Effector memory CD4-positive, alpha-beta T cell (primary cell): ENCODE results near the gene ZNF611.
A peak's percentile ranks its signal among the peaks of the same experiment; 100 is the strongest.
"Not testable (repeated sequence)": the region's sequence is repeated elsewhere in the genome, so short reads cannot be mapped to it uniquely, and the experiment has no call there.

ENCODE experiments used
- DNase-seq, 3 donors: peaks; one replicate each; pipeline ENCODE4 v3.0.0-alpha.2; 2020
- H3K27ac ChIP-seq: 2 replicates; pipeline ENCODE4 v1.7.0; 2013; ENCODE audit warnings: mild to moderate bottlenecking, low read length, moderate library complexity; ENCODE audit not compliant: insufficient read depth, poor library complexity, severe bottlenecking
- H3K27me3 ChIP-seq: replicated peaks from 2 replicates; pipeline ENCODE4 v1.7.0; 2013; ENCODE audit warnings: mild to moderate bottlenecking, low read length; ENCODE audit not compliant: insufficient read depth, control insufficient read depth, poor library complexity, severe bottlenecking
- H3K36me3 ChIP-seq: 2 replicates; pipeline ENCODE4 v1.7.0; 2013; ENCODE audit warnings: mild to moderate bottlenecking, low read length, moderate library complexity; ENCODE audit not compliant: control insufficient read depth, insufficient read depth
- H3K4me1 ChIP-seq: 2 replicates; pipeline ENCODE4 v1.7.0; 2013; ENCODE audit warnings: low read length, mild to moderate bottlenecking; ENCODE audit not compliant: control insufficient read depth, insufficient read depth, poor library complexity, severe bottlenecking
- H3K4me3 ChIP-seq: 2 replicates; pipeline ENCODE4 v1.7.0; 2013; ENCODE audit warnings: low read length, low read depth, mild to moderate bottlenecking; ENCODE audit not compliant: insufficient read depth, poor library complexity, severe bottlenecking
- H3K9me3 ChIP-seq: 2 replicates; pipeline ENCODE4 v1.7.0; 2013; ENCODE audit warnings: mild to moderate bottlenecking, low read length, moderate library complexity; ENCODE audit not compliant: control insufficient read depth

Gene ZNF611

GRCh38 chr19:52741371-52741770 is 6.5 kb upstream of the ZNF611 start:
- DNase-seq, H3K4me1 ChIP-seq, H3K36me3 ChIP-seq, H3K4me3 ChIP-seq, H3K9me3 ChIP-seq, H3K27me3 ChIP-seq, H3K27ac ChIP-seq: not testable (repeated sequence)

DNA sequence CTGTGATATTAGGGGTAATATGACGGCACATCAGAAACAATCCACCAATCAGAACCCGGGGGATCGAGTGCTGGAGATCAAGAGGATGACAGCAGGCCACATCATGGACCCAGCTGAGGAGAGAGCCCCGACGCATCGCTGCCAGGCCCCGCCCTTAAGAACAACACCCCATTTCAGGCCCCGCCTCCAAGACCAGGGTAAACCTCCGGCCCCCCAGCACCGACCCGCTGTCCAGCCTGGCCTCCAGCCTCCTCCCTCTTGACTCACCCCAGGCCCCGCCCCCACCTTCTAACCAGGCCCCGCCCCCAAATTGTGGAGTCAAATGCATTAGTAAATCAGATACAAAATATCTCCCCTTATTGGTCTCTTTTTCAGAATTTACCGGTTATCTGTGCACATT is 4.7 kb upstream of the ZNF611 start:
- no peak for DNase-seq
- H3K4me1 ChIP-seq = peaks cover 3% of the 10 kb centered on the region
- no peak overlapping the region for H3K4me3 ChIP-seq
- no peak overlapping the region for H3K27ac ChIP-seq
- no peaks in the 10 kb centered on the region for H3K36me3 ChIP-seq
- H3K9me3 ChIP-seq = no peaks in the 10 kb centered on the region
- H3K27me3 ChIP-seq = no peaks in the 10 kb centered on the region

DNA sequence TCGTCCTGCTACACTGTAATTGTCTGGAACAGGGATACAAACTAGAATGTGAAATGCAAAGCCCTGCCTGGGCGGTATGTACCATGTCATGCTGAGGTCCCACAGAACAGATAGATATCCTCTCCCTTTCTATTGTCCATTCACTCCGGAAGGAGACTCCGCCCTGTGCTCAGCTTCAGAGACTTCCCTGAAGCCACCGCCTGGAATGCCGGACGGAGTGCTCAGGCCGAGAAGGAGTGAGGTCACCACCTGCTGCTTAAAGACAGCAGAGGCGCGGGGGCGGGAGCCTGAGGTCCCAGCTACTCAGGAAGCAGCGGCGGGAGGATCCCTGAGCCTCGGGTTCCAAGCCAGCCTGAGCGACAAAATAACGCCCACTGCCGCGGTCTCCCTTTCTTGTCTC is 890 bp upstream of the ZNF611 start:
- Histone ChIP-seq H3K4me3 (no peak overlapping the region), H3K36me3 (no peaks in the 10 kb centered on the region), H3K27ac (peak overlapping the region; percentile 87), H3K4me1 (peaks cover 10% of the 10 kb centered on the region), H3K9me3 (no peaks in the 10 kb centered on the region), H3K27me3 (no peaks in the 10 kb centered on the region)
- no peak for DNase-seq

- Histone ChIP-seq H3K27ac (peak overlapping the region; percentile 87), H3K9me3 (no peaks in the 10 kb centered on the region), H3K27me3 (no peaks in the 10 kb centered on the region), H3K4me1 (peaks cover 10% of the 10 kb centered on the region), H3K4me3 (peak overlapping the region; percentile 72), H3K36me3 (no peaks in the 10 kb centered on the region)
- DNase-seq = no peak
These were observed 432 bp downstream of the ZNF611 start for GRCh38 chr19:52734331-52734892.

DNA sequence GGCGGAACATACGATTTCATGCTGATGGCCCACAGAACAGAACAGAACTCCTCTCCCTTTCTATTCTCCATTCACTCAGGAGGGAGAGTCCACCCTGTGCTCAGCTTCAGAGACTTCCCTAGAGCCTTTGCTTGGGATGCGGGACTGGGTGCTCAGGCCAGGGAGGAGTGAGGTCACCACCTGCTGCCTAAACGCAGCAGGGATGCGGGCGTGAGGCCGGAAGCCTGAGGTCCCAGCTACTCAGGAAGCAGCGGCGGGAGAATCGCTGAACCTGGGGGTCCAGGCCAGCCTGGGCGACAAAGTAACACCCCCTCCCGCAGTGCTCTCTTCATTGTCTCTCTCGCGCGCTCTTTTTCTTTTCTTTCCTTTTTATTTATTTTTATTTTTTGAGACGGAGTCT is 8.8 kb downstream of the ZNF611 start:
- not testable (repeated sequence) for H3K4me1 ChIP-seq, DNase-seq, H3K27me3 ChIP-seq, H3K9me3 ChIP-seq, H3K4me3 ChIP-seq, H3K27ac ChIP-seq
- H3K36me3 ChIP-seq = peaks cover 44% of the 10 kb centered on the region

DNA sequence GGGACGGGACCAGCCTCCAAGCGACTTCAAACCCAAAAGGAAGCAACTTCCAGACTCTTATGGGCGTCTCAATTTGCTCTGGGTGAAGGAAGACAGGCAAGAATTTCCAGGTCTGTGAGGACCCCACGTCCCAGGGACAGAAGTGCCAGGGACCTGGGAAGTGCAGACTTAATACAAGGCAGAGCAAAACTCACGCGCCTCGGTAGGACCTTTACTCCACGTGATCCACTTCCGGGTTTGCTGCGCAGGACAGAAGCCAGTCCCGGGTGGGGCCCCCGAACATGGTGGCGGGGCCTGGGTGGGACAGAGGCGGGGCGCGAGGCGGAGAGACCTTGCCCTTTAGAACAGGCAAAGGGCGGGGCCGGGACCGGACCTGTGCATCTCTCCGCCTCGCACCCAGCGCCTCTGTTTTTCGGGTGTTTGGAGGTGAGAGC is 9.3 kb downstream of the ZNF611 start:
- Histone ChIP-seq H3K27me3 (no peaks in the 10 kb centered on the region), H3K4me1 (no peaks in the 10 kb centered on the region), H3K4me3 (no peak overlapping the region), H3K27ac (no peak overlapping the region), H3K9me3 (no peaks in the 10 kb centered on the region), H3K36me3 (peaks cover 49% of the 10 kb centered on the region)
- no peak for DNase-seq

- Histone ChIP-seq H3K4me3 (no peak overlapping the region), H3K27ac (no peak overlapping the region), H3K9me3 (no peaks in the 10 kb centered on the region), H3K4me1 (no peaks in the 10 kb centered on the region), H3K36me3 (peaks cover 51% of the 10 kb centered on the region), H3K27me3 (no peaks in the 10 kb centered on the region)
- no peak for DNase-seq
These were observed 9.9 kb downstream of the ZNF611 start for GRCh38 chr19:52724701-52725514.

- H3K4me1 ChIP-seq, H3K9me3 ChIP-seq, H3K4me3 ChIP-seq, H3K27ac ChIP-seq, H3K27me3 ChIP-seq, DNase-seq: not testable (repeated sequence)
- H3K36me3 ChIP-seq = peaks cover 49% of the 10 kb centered on the region
These were observed 10.8 kb downstream of the ZNF611 start for GRCh38 chr19:52723907-52724598.

- Histone ChIP-seq H3K36me3 (peaks cover 33% of the 10 kb centered on the region), H3K9me3 (no peaks in the 10 kb centered on the region), H3K4me3 (no peak overlapping the region), H3K27ac (no peak overlapping the region), H3K4me1 (no peaks in the 10 kb centered on the region), H3K27me3 (no peaks in the 10 kb centered on the region)
- no peak for DNase-seq
These were observed 12.5 kb downstream of the ZNF611 start for GRCh38 chr19:52722062-52723003.
